ENCODE data around the gene MAPK1. TPM values are rescaled to one million over a fixed set of nuclear protein-coding genes. Genes with fewer than 3 reads are reported as not detected.

MAPK1 gene
- total and polyA plus RNA-seq, 9 of the 15 experiments (the other 6 are each of a cell fraction or from before 2014, with no cell fraction given): 46.3 to 575 (median 283) TPM

DNA sequence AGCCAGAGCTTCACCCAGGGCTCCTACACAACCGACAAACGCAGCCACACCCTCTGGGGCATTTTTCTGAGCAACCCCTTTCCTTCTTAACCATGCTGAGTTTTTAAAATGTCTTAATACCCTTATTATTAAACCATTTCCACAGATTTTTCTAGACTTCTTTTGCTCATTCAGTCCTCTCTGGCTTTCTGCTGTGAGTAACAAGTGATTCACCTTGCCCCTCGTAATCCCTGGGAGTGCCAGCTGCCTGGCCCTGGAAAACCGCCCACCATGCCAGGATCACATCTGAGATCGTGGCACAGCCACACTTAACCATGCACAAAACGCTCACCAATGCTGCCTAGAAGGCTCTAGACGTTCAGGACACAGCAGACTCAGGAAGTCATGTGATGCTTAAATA is 157.3 kb downstream of the MAPK1 start (continued):
- TF ChIP-seq, protein P1, sequence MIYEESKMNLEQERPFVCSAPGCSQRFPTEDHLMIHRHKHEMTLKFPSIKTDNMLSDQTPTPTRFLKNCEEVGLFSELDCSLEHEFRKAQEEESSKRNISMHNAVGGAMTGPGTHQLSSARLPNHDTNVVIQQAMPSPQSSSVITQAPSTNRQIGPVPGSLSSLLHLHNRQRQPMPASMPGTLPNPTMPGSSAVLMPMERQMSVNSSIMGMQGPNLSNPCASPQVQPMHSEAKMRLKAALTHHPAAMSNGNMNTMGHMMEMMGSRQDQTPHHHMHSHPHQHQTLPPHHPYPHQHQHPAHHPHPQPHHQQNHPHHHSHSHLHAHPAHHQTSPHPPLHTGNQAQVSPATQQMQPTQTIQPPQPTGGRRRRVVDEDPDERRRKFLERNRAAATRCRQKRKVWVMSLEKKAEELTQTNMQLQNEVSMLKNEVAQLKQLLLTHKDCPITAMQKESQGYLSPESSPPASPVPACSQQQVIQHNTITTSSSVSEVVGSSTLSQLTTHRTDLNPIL (CRISPR knock-in tag; IDR thresholded peaks at IDR 0.05): no peak
- no peak for TF ChIP-seq SAFB (IDR thresholded peaks at IDR 0.05; ENCODE audit: borderline replicate concordance, low read depth, low read length)
- peak; percentile 4 for TF ChIP-seq HNRNPLL (IDR thresholded peaks at IDR 0.05; ENCODE audit: low read depth, low read length, poor library complexity, severe bottlenecking)
- TF ChIP-seq, protein P2, sequence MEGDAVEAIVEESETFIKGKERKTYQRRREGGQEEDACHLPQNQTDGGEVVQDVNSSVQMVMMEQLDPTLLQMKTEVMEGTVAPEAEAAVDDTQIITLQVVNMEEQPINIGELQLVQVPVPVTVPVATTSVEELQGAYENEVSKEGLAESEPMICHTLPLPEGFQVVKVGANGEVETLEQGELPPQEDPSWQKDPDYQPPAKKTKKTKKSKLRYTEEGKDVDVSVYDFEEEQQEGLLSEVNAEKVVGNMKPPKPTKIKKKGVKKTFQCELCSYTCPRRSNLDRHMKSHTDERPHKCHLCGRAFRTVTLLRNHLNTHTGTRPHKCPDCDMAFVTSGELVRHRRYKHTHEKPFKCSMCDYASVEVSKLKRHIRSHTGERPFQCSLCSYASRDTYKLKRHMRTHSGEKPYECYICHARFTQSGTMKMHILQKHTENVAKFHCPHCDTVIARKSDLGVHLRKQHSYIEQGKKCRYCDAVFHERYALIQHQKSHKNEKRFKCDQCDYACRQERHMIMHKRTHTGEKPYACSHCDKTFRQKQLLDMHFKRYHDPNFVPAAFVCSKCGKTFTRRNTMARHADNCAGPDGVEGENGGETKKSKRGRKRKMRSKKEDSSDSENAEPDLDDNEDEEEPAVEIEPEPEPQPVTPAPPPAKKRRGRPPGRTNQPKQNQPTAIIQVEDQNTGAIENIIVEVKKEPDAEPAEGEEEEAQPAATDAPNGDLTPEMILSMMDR (IDR thresholded peaks at IDR 0.05 in 2 of 3, conservative IDR thresholded peaks at IDR 0.05 in 1 of 3; ENCODE audit: insufficient read depth in 2 of 3, low read depth in 1 of 3, low read length in 3 of 3): no peak
- no peak for TF ChIP-seq NRF1 (conservative IDR thresholded peaks at IDR 0.05 in 1 of 2, IDR thresholded peaks at IDR 0.05 in 1 of 2)
- TF ChIP-seq, protein P3, sequence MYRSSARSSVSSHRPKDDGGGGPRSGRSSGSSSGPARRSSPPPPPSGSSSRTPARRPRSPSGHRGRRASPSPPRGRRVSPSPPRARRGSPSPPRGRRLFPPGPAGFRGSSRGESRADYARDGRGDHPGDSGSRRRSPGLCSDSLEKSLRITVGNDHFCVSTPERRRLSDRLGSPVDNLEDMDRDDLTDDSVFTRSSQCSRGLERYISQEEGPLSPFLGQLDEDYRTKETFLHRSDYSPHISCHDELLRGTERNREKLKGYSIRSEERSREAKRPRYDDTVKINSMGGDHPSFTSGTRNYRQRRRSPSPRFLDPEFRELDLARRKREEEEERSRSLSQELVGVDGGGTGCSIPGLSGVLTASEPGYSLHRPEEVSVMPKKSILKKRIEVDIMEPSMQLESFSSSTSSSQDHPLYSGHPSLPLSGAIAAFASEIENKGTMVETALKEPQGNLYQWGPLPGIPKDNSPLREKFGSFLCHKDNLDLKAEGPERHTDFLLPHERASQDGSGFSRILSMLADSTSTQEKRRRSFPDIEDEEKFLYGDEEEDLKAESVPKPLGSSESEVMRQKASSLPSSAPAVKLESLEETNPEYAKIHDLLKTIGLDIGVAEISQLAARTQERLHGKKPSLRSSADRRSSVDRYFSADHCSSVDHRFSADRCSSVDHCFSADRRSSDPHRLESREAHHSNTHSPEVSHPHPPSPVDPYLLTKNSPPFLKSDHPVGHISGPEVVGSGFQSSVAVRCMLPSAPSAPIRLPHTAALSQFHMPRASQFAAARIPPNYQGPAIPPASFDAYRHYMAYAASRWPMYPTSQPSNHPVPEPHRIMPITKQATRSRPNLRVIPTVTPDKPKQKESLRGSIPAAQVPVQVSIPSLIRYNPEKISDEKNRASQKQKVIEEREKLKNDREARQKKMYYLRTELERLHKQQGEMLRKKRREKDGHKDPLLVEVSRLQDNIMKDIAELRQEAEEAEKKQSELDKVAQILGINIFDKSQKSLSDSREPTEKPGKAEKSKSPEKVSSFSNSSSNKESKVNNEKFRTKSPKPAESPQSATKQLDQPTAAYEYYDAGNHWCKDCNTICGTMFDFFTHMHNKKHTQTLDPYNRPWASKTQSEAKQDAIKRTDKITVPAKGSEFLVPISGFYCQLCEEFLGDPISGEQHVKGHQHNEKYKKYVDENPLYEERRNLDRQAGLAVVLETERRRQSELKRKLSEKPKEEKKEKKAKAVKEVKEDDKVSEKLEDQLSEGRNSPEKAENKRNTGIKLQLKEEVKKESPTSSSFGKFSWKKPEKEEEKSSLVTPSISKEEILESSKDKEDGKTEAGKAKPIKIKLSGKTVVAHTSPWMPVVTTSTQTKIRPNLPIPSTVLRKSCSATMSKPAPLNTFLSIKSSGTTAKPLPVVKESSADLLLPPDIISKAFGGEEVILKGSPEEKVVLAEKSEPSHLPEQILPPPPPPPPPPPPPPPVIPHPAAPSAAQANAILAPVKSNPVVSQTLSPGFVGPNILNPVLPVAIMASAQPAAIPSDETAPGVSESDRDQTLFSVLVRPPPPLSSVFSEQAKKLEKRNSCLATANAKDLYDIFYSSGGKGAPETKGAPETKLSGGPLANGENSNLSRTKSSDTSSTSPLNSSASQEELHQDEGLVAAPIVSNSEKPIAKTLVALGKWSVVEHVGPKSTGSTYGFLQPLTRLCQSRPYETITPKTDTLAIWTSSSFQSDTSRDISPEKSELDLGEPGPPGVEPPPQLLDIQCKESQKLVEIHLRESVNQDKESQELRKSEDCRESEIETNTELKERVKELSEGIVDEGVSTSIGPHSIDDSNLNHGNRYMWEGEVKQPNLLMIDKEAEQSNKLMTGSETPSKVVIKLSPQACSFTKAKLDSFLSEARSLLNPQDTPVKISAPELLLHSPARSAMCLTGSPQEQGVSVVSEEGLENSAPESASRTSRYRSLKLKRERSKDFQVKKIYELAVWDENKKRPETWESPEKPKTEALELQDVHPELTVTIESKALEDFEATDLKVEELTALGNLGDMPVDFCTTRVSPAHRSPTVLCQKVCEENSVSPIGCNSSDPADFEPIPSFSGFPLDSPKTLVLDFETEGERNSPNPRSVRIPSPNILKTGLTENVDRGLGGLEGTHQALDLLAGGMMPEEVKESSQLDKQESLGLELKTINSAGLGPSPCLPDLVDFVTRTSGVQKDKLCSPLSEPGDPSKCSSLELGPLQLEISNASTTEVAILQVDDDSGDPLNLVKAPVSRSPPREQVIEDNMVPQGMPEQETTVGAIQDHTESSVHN (IDR thresholded peaks at IDR 0.05; ENCODE audit: borderline replicate concordance in 1 of 2, low read depth in 1 of 2): no peak
